ENCODE results near the gene NEDD8.

The NEDD8 gene

DNA sequence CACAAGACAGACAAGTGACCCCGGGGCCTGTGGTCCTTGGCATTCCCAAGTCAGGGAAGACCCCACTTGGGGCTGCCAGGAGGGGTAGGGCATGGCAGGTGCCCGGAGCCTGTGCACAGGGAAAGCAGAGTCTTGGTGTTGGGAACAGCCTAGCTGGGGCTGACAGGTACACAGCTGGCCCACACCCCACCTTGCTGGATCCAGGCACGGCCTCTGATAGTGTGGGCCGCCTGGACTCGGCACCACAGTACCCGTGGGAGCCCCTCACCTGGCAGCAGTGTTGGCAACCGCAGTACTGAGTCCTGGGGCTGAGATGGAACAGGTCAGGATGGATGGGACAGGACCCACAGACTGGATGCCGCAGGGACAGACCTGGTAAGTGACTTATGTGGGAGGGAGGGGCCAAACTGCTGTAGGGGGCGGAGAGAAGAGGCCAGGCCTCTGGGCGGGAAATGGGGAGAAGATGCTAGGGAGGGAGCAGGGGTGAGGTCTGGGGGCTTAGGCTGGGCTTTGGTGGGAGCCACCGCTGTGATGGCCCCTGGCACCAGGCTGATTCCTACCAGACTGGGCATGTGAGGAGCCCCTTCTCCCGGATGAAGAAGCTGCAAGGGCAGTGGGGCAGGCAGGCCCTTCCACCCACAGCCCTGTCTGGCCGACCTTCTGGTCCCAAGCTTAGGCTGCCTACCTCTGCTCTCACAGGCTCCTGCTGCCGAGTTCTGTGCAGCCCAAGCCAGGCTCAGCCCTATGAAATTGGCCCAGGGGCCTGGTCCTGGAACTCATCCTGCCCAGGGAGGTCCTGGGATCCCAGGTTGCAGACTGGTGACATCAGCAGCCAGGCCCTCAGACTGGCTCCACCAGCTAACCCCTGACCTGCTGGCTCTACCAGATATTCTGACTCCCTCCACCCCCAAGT is 30.9 kb upstream of the NEDD8 start, which contains the start of gene TGM1:
TSS of gene TGM1 (minus strand) at position 357 of the 913 bp plus-strand sequence. CDS start 825 bp downstream, outside the sequence.
- TF ChIP-seq SP3 (tag by site-specific recombination; IDR thresholded peaks at IDR 0.05) (0 out of 2 replicates have a peak, but pooled peaks have one; percentile 33), IKZF3 (tag by site-specific recombination; IDR thresholded peaks at IDR 0.05) (no peak)
- ChIA-PET POLR2A (interaction anchor here (3.2 to 3.6 kb wide), 2 partner anchors 8 to 20 kb away, joined by 14 to 16 read pairs; partner anchors contain the start of genes RABGGTA and TINF2), CTCF (interaction anchor here (1.0 to 1.4 kb wide), 4 partner anchors 18 to 89 kb away, joined by 3 to 6 read pairs (median 4); partner anchors contain the start of gene TINF2)
- Histone ChIP-seq H3K9me3 (ENCODE audit: control insufficient read depth, insufficient read depth, low read depth, low read length) (no peaks in the 10 kb centered on the region), H3K27ac (ENCODE audit: extremely low read depth, low read depth, low read length) (no peak within 1 kb of the TSS), H3K36me3 (ENCODE audit: control insufficient read depth in 2 of 2, insufficient read depth in 1 of 2, low read length in 2 of 2) (peaks cover 0 to 27% of the 10 kb centered on the region in 2 experiments; a peak in 1 of 3 replicates), H3K4me1 (ENCODE audit: control insufficient read depth, insufficient read depth, low read length) (no peaks in the 10 kb centered on the region), H3K4me3 (ENCODE audit: low read depth, low read length) (no peak within 1 kb of the TSS)

DNA sequence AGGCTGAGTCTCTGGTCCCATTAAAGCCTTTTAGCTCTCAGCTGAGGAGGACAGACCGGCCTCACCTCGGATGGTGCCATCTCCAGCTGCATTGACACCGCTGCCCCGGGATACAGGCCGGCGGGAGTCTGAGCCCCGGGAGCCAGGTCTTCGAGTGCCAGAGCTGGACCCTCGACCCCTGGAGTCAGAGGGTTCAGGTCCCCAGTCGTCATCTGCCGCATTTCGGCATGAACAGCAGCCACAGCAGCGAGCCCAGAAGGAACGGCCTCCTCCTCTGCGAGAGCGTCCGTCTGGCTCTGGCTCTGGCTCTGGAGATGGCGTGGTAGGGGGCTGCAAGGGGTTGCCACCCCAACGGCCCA is 29.8 kb upstream of the NEDD8 start:
- TF ChIP-seq, protein P1, sequence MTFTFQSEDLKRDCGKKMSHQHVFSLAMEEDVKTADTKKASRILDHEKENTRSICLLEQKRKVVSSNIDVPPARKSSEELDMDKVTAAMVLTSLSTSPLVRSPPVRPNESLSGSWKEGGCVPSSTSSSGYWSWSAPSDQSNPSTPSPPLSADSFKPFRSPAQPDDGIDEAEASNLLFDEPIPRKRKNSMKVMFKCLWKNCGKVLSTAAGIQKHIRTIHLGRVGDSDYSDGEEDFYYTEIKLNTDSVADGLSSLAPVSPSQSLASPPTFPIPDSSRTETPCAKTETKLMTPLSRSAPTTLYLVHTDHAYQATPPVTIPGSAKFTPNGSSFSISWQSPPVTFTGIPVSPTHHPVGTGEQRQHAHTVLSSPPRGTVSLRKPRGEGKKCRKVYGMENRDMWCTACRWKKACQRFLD (tag by site-specific recombination; IDR thresholded peaks at IDR 0.05), result no peak
- TF ChIP-seq, protein P2, sequence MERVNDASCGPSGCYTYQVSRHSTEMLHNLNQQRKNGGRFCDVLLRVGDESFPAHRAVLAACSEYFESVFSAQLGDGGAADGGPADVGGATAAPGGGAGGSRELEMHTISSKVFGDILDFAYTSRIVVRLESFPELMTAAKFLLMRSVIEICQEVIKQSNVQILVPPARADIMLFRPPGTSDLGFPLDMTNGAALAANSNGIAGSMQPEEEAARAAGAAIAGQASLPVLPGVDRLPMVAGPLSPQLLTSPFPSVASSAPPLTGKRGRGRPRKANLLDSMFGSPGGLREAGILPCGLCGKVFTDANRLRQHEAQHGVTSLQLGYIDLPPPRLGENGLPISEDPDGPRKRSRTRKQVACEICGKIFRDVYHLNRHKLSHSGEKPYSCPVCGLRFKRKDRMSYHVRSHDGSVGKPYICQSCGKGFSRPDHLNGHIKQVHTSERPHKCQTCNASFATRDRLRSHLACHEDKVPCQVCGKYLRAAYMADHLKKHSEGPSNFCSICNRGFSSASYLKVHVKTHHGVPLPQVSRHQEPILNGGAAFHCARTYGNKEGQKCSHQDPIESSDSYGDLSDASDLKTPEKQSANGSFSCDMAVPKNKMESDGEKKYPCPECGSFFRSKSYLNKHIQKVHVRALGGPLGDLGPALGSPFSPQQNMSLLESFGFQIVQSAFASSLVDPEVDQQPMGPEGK (tag by site-specific recombination; IDR thresholded peaks at IDR 0.05), result no peak
- TF ChIP-seq OSR2 (tag by site-specific recombination; IDR thresholded peaks at IDR 0.05) (no peak), ZNF501 (tag by site-specific recombination; IDR thresholded peaks at IDR 0.05) (no peak), ZNF624 (tag by site-specific recombination; IDR thresholded peaks at IDR 0.05) (no peak), ZFP37 (tag by site-specific recombination; IDR thresholded peaks at IDR 0.05) (no peak), ZNF324 (tag by site-specific recombination; IDR thresholded peaks at IDR 0.05) (no peak), CTCF (tag by site-specific recombination; IDR thresholded peaks at IDR 0.05) (no peak), ZNF37A (tag by site-specific recombination; IDR thresholded peaks at IDR 0.05) (no peak)
- no peaks in the 10 kb centered on the region for H3K4me1 ChIP-seq (ENCODE audit: control insufficient read depth, insufficient read depth, low read length)
- no peak overlapping the region for H3K4me3 ChIP-seq (ENCODE audit: low read depth, low read length)
- POLR2A ChIA-PET, result interaction anchor here (1.2 to 3.6 kb wide), 3 partner anchors 9 to 121 kb away, joined by 3 to 16 read pairs (median 14); partner anchors contain the start of genes EMC9, RABGGTA and TINF2
- H3K27ac ChIP-seq (ENCODE audit: extremely low read depth, low read depth, low read length), result no peak overlapping the region
- H3K36me3 ChIP-seq (ENCODE audit: control insufficient read depth in 2 of 2, insufficient read depth in 1 of 2, low read length in 2 of 2), result peaks cover 0 to 18% of the 10 kb centered on the region in 2 experiments; a peak in 1 of 3 replicates
- CTCF ChIA-PET, result interaction anchor here (0.6 to 1.4 kb wide), 4 partner anchors 15 to 71 kb away, joined by 3 to 6 read pairs (median 4); partner anchors contain the start of gene TINF2
- no peaks in the 10 kb centered on the region for H3K9me3 ChIP-seq (ENCODE audit: control insufficient read depth, insufficient read depth, low read depth, low read length)

DNA sequence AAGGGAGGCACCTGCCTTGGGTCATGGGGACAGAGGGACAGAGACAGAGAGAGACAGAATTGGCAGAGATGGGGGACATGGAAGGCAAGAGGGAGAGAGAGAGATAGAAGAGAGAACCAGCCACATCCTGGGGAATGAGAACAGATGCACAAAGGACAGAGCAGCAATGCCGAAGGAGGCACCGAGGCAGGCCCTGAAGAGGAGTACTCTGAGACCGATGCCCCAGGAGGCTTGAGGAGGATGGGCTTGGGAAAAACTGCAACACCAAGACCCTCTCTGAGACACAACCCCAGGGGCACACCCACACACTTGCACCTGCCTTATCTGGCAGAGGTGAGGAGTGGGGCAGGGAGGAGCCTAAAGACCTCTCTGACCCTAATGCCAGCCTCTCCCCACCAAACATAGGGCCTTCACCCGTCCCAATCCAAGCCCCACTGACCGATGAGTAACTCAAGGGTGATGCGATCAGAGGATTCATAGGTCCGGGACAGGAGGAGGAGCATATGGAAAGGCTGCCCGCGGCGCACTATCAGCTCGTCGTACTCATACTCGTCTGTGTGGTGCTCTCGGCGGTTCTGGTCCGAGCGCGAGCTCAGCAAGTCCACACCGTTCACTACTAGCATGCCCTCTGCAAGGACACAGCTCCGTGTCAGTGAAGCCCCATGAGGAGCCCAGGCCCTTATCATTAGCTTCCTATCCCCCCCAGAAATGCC is 29.2 kb upstream of the NEDD8 start:
- H3K27ac ChIP-seq (ENCODE audit: extremely low read depth, low read depth, low read length), result no peak overlapping the region
- ChIA-PET CTCF (interaction anchor here (0.6 to 1.4 kb wide), 3 partner anchors 14 to 19 kb away, joined by 3 to 6 read pairs (median 4); partner anchors contain the start of gene TINF2), POLR2A (interaction anchor here (0.7 to 3.6 kb wide), 4 partner anchors 10 to 168 kb away, joined by 3 to 16 read pairs (median 9); partner anchors contain the start of genes EMC9, PCK2, RABGGTA and TINF2)
- no peaks in the 10 kb centered on the region for H3K4me1 ChIP-seq (ENCODE audit: control insufficient read depth, insufficient read depth, low read length)
- no peak overlapping the region for H3K4me3 ChIP-seq (ENCODE audit: low read depth, low read length)
- H3K9me3 ChIP-seq (ENCODE audit: control insufficient read depth, insufficient read depth, low read depth, low read length), result no peaks in the 10 kb centered on the region
- no peak for TF ChIP-seq ZNF184 (tag by site-specific recombination; IDR thresholded peaks at IDR 0.05)
- peaks cover 0 to 12% of the 10 kb centered on the region in 2 experiments; a peak in 1 of 3 replicates for H3K36me3 ChIP-seq (ENCODE audit: control insufficient read depth in 2 of 2, insufficient read depth in 1 of 2, low read length in 2 of 2)

Data from HEK293 (cell line).